HepG2 (cell line): Measurements from ENCODE around the gene GRM5. TPM values are rescaled to one million over a fixed set of nuclear protein-coding genes. Genes with fewer than 3 reads are reported as not detected.

Source experiments
- ATAC-seq: fragments of 200-7000 bp; cut with Tn5 transposase; 3 replicates; pipeline ENCODE4 v1.9.1; 2020; ENCODE audit warnings: mild to moderate bottlenecking, moderate library complexity
- BruUV-seq: library from RNA; stranded (reverse); fragments of 400-500 nt; replicated peaks from 2 replicates; lab custom pipeline; 2021; lab: Mats Ljungman, UMichigan
- CTCF ChIA-PET: fragments of 300-600 bp; formaldehyde crosslinking; extraction: SDS; loops from one replicate; lab custom pipeline; 2021; ENCODE audit warnings: low total read pairs, inconsistent platforms, low intra/inter-chr PET ratio; lab: Yijun Ruan, JAX
- POLR2A ChIA-PET: fragments of 350-600 bp; sonication (Branson Sonifier 250); formaldehyde crosslinking; loops from one replicate; lab custom pipeline; 2020; ENCODE audit warnings: antibody characterized with exemption, inconsistent platforms; lab: Yijun Ruan, JAX
- DNase-seq: peaks from one replicate; pipeline ENCODE4 v3.0.0-alpha.2; 2015; ENCODE audit warnings: low spot score
- FAIRE-seq: peaks from 3 replicates; lab custom pipeline; 2011; peaks lifted over from hg19 to GRCh38; lab: Jason Lieb, UNC
- H2AFZ ChIP-seq: one replicate; pipeline ENCODE4 v1.6.1; 2011; ENCODE audit warnings: low read length, inconsistent platforms
- H3K27ac ChIP-seq: fragments of 300-600 bp; 3 replicates; pipeline ENCODE4 v1.8.0; 2011; ENCODE audit warnings: mixed run types, mild to moderate bottlenecking, mixed read lengths, low read length, inconsistent platforms; ENCODE audit not compliant: insufficient read depth; ENCODE audit errors: extremely low read length
- H3K27me3 ChIP-seq, 2 experiments: fragments of 200-600 bp in 1 of 2; 2 replicates in 1 of 2; 3 replicates in 1 of 2; pipeline versions ENCODE4 v1.6.0 to v1.8.0; 2011; ENCODE audit warnings: low read length in 2 of 2, mild to moderate bottlenecking in 2 of 2, moderate library complexity in 2 of 2, inconsistent platforms in 1 of 2; ENCODE audit not compliant: insufficient read depth in 2 of 2, control insufficient read depth in 1 of 2
- H3K36me3 ChIP-seq, 2 experiments: fragments of 200-600 bp in 1 of 2; replicated peaks in 1 of 2; 2 replicates in 1 of 2; 3 replicates in 1 of 2; pipeline versions ENCODE4 v1.5.1 to v1.8.0; 2011; ENCODE audit warnings: low read length in 2 of 2, inconsistent platforms in 1 of 2; ENCODE audit not compliant: insufficient read depth in 2 of 2, control insufficient read depth in 1 of 2
- H3K4me1 ChIP-seq: 2 replicates; pipeline ENCODE4 v1.5.1; 2012; ENCODE audit warnings: low read length, inconsistent platforms; ENCODE audit not compliant: insufficient read depth
- H3K4me2 ChIP-seq: 2 replicates; pipeline ENCODE4 v1.6.0; 2011; ENCODE audit warnings: low read depth, low read length, inconsistent platforms
- H3K4me3 ChIP-seq, 3 experiments: fragments of 200-600 bp in 1 of 3; sonication (generic), shearing (Covaris generic) in 1 of 3; replicated peaks in 1 of 3; 2 replicates each; pipeline ENCODE4 v1.5.1; 2011 to 2016; ENCODE audit warnings: low read length in 3 of 3, inconsistent platforms in 2 of 3, low read depth in 2 of 3, mild to moderate bottlenecking in 2 of 3, control low read depth in 1 of 3, mixed read lengths in 1 of 3; ENCODE audit not compliant: insufficient read depth in 1 of 3
- H3K79me2 ChIP-seq: one replicate; pipeline ENCODE4 v1.6.1; 2011; ENCODE audit warnings: low read length, inconsistent platforms; ENCODE audit not compliant: insufficient read depth
- H3K9ac ChIP-seq: 2 replicates; pipeline ENCODE4 v1.6.0; 2011; ENCODE audit warnings: mild to moderate bottlenecking, low read depth, low read length, inconsistent platforms; ENCODE audit not compliant: insufficient read depth
- H3K9me3 ChIP-seq: 2 replicates; pipeline ENCODE4 v1.5.1; 2012; ENCODE audit warnings: mild to moderate bottlenecking, low read length
- H4K20me1 ChIP-seq: 2 replicates; pipeline ENCODE4 v1.6.0; 2011; ENCODE audit warnings: inconsistent platforms, mild to moderate bottlenecking, low read length, moderate library complexity; ENCODE audit not compliant: insufficient read depth
- CBX5 ChIP-seq: sonication (generic); formaldehyde crosslinking; IDR thresholded peaks from 2 replicates; pipeline ENCODE4 v1.4.0; 2020; ENCODE audit warnings: missing genetic modification reagents, borderline replicate concordance
- GZF1 ChIP-seq: sonication (generic); formaldehyde crosslinking; IDR thresholded peaks from 2 replicates; pipeline ENCODE4 v1.5.1; 2020; ENCODE audit warnings: mild to moderate bottlenecking, missing genetic modification reagents
- MLLT10 ChIP-seq: sonication (generic); formaldehyde crosslinking; IDR thresholded peaks from 2 replicates; pipeline ENCODE4 v1.4.0; 2020; ENCODE audit warnings: missing genetic modification reagents
- NFE2 ChIP-seq: sonication (generic); formaldehyde crosslinking; IDR thresholded peaks from 2 replicates; pipeline ENCODE4 v1.4.0; 2020; ENCODE audit warnings: missing genetic modification reagents
- NFIB ChIP-seq: sonication (generic); formaldehyde crosslinking; IDR thresholded peaks from 2 replicates; pipeline ENCODE4 v1.9.0; 2021; ENCODE audit warnings: missing genetic modification reagents, mild to moderate bottlenecking, borderline replicate concordance
- REXO4 ChIP-seq: sonication (generic); formaldehyde crosslinking; IDR thresholded peaks from 2 replicates; pipeline ENCODE4 v1.8.0; 2022; ENCODE audit warnings: missing genetic modification reagents, mild to moderate bottlenecking, borderline replicate concordance
- ZNF432 ChIP-seq: sonication (generic); formaldehyde crosslinking; IDR thresholded peaks from 2 replicates; pipeline ENCODE4 v1.5.0; 2020; ENCODE audit warnings: missing genetic modification reagents, mild to moderate bottlenecking, borderline replicate concordance
- WGBS: methylation state at CpG from one replicate; pipeline ENCODE4 v1.1.6; 2017; ENCODE audit warnings: low lambda C conversion rate; 5-methylcytosine and 5-hydroxymethylcytosine counted together
- in situ Hi-C: cut with HindIII; loops from 2 replicates; pipeline ENCODE4 v1.10.0; 2017; ENCODE audit warnings: low pct_unique_long_range_greater_than_20kb; ENCODE audit not compliant: extremely low pct_ligation_motif_present
- intact Hi-C: fragments of 100-400 bp; cut with micrococcal nuclease; formaldehyde crosslinking; loops from one replicate; pipeline ENCODE4 v1.10.0; 2022; ENCODE audit not compliant: unreplicated experiment
- polyA plus RNA-seq, 8 experiments: library from polyadenylated mRNA; depleted of rRNA in 3 of 8; stranded (reverse) in 7 of 8; unstranded in 1 of 8; fragments of >200 nt; fragmentation: Illumina TruSeq in 4 of 8; extraction: Trizol in 4 of 8; gene quantifications; 2 replicates each; pipeline versions ENCODE4 v1.2.1 to v1.2.3, GENCODE V29; 2011 to 2016; ENCODE audit warnings: low read depth in 4 of 8, missing spikeins in 1 of 8, mixed read lengths in 1 of 8; ENCODE audit not compliant: insufficient read depth in 1 of 8
- total RNA-seq, 5 experiments: library from RNA; depleted of rRNA; stranded (reverse); fragments of >200 nt; fragmentation: Illumina TruSeq; extraction: Trizol; gene quantifications; 2 replicates each; pipeline ENCODE4 v1.2.3, GENCODE V29; 2016; ENCODE audit warnings: low read depth in 1 of 5
- TF ChIP-seq, protein P1 (sequence below): IDR thresholded peaks from 2 replicates; pipeline ENCODE4 v1.6.1; 2016; ENCODE audit warnings: low read depth, borderline replicate concordance
- TF ChIP-seq, protein P2 (sequence below): sonication (generic); formaldehyde crosslinking; IDR thresholded peaks from 2 replicates; pipeline ENCODE4 v1.4.0; 2020; ENCODE audit warnings: mild to moderate bottlenecking, missing genetic modification reagents, borderline replicate concordance

The GRM5 gene
- total and polyA plus RNA-seq, 2 of the 13 experiments (the other 11 are each of a cell fraction or from before 2014, with no cell fraction given), result not detected

DNA sequence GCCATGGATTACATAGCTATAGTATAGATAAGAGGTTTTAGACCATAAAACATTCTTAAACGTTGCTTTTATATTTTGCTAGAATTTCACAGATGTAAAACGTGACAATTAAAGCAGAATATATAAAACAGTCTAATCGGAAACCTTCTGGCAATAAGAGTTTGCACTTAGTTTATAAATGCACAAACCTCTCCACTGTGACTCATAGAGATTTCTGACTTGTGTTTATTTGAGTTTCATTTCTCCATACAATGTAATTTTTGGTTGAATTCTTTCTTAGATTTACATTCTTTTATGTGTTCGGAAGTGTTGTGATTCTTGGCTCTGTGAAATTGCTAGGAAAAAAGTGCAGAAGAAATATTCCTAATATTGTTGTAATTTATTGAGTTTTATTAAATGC lies 439.6 kb downstream of the GRM5 start:
- FAIRE-seq, result no peak
- Histone ChIP-seq H3K36me3 (no peaks in the 10 kb centered on the region), H3K4me3 (no peak overlapping the region), H3K9ac (no peak overlapping the region), H3K27me3 (no peaks in the 10 kb centered on the region), H3K4me1 (no peaks in the 10 kb centered on the region), H3K27ac (no peak overlapping the region), H4K20me1 (no peaks in the 10 kb centered on the region), H3K9me3 (no peaks in the 10 kb centered on the region), H3K4me2 (no peak overlapping the region), H3K79me2 (no peaks in the 10 kb centered on the region), H2AFZ (no peak overlapping the region)
- no peak for TF ChIP-seq CBX5 (CRISPR knock-in tag)
- no peak for TF ChIP-seq MLLT10 (CRISPR knock-in tag)
- TF ChIP-seq NFIB, result no peak
- TF ChIP-seq GZF1 (CRISPR knock-in tag), result no peak
- TF ChIP-seq ZNF432 (CRISPR knock-in tag), result no peak
- TF ChIP-seq REXO4 (CRISPR knock-in tag), result no peak
- TF ChIP-seq, protein P1, sequence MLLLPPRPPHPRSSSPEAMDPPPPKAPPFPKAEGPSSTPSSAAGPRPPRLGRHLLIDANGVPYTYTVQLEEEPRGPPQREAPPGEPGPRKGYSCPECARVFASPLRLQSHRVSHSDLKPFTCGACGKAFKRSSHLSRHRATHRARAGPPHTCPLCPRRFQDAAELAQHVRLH (CRISPR knock-in tag), result no peak
- TF ChIP-seq NFE2 (CRISPR knock-in tag), result no peak
- TF ChIP-seq, protein P2, sequence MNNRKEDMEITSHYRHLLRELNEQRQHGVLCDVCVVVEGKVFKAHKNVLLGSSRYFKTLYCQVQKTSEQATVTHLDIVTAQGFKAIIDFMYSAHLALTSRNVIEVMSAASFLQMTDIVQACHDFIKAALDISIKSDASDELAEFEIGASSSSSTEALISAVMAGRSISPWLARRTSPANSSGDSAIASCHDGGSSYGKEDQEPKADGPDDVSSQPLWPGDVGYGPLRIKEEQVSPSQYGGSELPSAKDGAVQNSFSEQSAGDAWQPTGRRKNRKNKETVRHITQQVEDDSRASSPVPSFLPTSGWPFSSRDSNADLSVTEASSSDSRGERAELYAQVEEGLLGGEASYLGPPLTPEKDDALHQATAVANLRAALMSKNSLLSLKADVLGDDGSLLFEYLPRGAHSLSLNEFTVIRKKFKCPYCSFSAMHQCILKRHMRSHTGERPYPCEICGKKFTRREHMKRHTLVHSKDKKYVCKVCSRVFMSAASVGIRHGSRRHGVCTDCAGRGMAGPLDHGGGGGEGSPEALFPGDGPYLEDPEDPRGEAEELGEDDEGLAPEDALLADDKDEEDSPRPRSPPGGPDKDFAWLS, result no peak
- intact Hi-C loops, result no loop called here
- no peak for DNase-seq
- in situ Hi-C loops, result no loop called here
- POLR2A ChIA-PET, result no interaction called here
- CTCF ChIA-PET, result no interaction called here
- ATAC-seq, result no peak
- BruUV-seq, result no TSS peak
- WGBS, result 1% methylated on average over 4 of the region's 4 CpGs
